Hypothalamus (tissue), 51 donors: ENCODE measurements around the gene ZNF277.
A peak's percentile ranks its signal among the peaks of the same experiment; 100 is the strongest.

ENCODE experiments used
- DNase-seq, 51 donors: peaks; one replicate each; lab custom pipeline; 2025; lab: John Stamatoyannopoulos, UW

Gene ZNF277

DNA sequence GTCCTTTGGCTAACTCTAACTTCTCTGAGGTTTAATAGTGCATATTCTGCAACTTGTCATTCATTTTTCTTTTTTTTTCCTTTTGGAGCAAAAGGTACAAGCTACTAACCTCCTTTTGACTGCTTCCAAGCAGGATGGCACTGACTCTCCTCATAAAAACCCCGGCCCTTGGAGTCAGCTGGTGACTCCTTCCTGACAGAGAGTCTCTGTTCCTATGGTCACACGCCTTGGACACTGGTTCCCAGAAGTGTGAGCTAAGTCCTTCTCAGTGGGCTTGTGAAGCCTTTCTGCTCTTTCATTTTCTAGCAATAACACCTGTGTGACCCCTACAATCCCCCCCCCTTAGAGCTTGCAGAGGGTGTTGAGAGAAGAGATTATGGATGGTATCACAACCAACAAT lies 22.0 kb upstream of the ZNF277 start:
- peak in 16 of 51 donors; percentile 11 to 57 (median 33) for DNase-seq

- peak in 10 of 51 donors; percentile 12 to 42 (median 22) for DNase-seq
These were observed 21.3 kb upstream of the ZNF277 start for GRCh38 chr7:112185005-112185834.

DNA sequence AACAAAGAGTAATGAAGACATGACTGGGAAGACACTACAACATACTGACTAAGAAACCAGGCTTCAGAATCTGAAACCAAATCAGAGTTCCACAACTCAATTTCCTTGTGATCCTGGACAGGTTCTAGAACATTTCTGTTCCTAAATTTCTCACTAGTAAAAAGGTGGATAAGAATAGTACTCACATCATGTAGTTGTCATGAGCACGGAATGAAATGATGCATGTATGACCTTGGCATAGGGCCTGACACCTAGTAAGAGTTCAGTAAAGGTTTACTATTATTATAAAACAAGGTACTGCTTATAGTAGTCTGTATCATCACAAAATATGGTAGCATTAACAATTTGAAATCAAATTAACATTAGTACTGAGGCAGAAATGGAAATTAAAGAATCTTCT lies 20.2 kb upstream of the ZNF277 start:
- DNase-seq, result no peak

DNA sequence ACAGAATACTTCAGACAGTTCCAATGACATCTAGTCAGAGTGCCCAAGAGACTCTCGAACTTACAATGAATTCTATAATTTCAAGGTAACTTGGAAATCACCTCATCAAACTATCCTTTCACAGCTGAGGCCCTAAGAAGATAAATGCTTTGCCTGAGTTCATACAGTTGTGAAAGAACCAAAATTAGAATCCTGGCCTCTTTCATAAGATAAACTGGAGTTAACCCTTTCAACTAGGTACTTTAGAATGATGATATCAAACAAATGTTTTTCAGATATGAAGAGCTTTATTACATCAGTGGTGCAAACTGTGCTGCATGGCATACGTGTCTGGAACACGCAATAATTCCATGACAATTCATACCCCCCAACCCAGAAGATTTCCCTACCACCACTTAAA lies 18.2 kb upstream of the ZNF277 start:
- DNase-seq, result no peak

DNA sequence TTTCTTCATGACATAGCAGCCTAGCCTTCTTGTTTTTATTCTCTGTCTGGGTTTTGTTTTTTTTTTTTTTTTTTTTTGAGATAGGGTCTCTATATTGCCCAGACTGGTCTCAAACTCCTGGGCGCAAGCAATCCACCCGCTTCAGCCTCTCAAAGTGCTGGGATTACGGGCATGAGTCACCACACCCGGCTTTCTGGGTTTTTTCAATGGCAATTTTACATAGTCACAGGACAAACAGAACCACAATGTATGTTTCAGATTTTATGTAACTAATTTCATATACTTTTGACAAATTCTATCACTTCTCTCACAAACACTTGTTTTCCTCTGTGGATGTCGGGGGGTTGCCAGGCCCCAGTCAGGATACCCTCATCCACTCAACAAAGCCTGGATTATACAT lies 16.8 kb upstream of the ZNF277 start:
- DNase-seq, result no peak

DNA sequence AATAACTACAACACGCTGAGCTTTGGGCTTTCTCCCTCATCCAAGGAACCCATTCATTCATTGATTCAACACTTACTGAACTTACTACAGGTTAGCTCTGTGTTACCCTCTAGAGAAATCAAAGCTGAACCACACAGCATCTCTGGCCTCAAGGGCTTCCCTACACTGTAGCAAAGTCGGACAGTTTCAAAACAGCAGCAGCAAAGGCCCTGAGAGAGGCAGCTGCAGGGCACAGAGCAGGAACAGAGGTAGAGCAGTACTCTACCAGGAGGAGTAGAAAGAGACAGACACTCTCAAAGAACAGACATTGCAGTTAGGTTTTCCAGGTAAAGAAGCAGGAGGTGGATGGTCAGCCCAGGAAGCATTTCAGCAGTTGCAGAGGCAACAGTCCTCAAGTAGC lies 16.4 kb upstream of the ZNF277 start:
- no peak for DNase-seq

GRCh38 chr7:112192236-112193154 lies 14.0 kb upstream of the ZNF277 start:
- no peak for DNase-seq

DNA sequence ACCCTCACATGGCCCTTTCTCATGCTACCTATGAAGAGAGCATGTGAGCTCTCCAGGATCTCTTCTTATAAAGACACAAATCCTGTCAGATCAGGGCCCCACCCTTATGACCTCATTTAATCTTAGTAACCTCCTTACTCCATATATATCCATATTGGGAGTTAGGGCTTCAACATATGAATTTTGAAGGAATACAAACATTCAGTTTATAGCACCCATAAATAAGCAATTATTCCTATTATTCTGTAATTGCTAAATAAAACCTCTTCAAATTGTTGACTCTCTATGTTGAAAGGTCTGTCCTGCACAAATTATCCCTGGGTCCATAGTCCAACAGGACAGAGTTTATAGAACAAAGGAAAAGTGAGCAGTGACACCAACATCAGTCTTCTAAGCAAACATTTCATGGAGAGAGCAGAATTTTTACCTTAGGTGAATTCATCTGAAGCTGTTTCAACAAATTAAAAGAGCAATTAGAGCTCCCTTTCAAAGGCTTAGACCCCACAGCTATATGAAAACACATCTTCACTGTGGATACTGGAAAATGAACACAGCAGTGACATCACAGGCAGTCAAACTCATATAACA lies 12.5 kb upstream of the ZNF277 start:
- no peak for DNase-seq

DNA sequence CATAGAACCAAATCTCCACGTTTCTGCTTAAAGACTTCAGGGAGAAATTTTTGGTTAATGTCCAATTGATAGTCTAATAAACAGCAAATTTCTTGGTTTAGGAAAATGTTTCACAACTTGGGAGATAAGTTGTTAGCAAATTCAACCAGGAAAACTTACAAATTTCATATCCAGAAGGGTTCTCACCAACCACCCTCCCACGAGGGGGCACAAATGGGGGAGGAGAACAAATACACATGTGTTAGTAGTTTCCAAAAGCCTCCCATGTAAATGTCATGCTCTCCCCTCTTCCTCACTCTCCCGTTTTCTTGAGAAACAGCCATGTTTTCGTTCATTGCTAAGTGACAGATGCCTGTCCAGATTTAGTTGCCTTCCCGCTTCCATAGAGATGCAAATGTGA lies 10.8 kb upstream of the ZNF277 start:
- DNase-seq, result no peak

GRCh38 chr7:112197322-112197721 lies 9.2 kb upstream of the ZNF277 start:
- no peak for DNase-seq

GRCh38 chr7:112199035-112199655 lies 7.3 kb upstream of the ZNF277 start:
- DNase-seq, result no peak

GRCh38 chr7:112199672-112200071 lies 6.8 kb upstream of the ZNF277 start:
- DNase-seq, result no peak

DNA sequence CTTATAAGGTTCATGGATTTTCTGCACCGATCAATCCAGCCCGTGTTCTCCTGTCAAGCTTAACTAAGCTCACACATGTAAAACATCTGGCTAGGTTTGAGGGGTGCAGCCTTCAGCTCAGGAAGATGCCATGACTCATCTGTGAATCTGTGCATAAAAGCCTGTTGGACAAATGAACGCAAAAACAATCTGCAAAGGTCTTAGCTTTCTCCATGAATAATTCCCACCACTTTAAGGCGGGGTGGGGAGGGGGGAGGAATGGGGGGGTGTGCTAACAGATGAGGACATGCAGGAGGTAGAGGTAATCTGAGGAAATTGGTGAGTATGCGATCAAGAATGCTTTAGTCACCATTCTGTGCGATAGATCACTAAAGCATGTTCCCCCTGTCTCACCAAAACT lies 5.1 kb upstream of the ZNF277 start:
- no peak for DNase-seq

- no peak for DNase-seq
These were observed 4.7 kb upstream of the ZNF277 start for GRCh38 chr7:112201839-112202238.

GRCh38 chr7:112202816-112203215 lies 3.7 kb upstream of the ZNF277 start:
- peak in 6 of 51 donors; percentile 4 to 33 (median 12) for DNase-seq

DNA sequence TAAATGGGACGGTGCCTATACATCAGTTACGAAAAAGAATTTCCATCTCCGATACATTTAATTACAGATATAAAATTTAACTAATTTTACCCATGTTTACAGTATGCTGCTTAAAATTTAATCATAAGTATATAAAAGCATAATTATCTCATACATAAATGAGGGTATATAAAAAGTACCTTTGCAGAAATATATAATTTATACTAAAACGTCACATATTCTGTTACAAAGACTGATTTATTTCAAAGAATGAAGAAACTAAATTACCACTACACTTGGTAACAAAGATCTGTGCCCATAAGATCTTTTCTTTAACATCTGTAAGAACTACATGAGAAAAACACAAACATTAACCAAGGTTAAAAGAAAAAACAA lies 3.1 kb upstream of the ZNF277 start:
- DNase-seq, result no peak

DNA sequence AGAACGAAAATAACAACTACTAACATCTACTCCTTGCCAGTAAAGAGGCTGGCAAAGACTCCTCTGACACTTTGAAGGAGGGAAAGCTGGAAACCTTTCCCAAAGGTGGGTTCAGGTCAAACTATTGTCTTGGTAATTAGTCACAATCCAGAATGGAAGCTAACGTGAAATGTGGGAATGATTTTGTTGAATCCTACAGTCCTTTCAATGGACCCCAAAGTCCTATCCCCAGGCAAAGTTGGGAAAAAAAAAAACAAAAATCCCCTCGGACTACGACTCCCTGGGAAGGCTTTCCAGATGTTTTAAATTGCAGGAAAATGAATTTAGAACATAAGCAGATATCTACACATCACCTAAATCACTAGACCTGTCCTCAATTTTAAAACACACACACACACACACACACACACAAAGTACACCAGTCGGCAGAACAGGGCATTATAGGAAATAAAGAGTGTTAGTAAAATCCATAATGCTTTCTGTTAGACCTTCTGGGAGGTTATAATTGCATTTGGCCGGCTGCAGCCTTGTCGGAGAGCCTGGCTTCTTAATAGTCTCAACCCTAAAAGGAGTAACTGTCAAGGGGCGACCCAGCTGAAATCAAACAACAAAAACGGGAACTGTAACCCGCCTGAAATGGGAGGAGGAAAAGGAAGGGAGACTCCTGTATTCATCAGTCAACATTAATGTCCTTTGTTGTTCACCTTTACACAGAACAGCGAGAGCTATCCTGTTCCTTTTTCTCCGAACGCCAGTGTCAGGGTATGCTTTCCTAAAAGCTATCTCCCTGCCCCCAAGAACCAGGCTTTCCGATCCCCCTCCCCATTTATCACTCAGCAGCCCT lies 1.8 kb upstream of the ZNF277 start:
- DNase-seq, result peak in 7 of 51 donors; percentile 19 to 74 (median 50)

- DNase-seq, result peak in 44 of 51 donors; percentile 30 to 90 (median 62)
These were observed 905 bp upstream of the ZNF277 start for GRCh38 chr7:112205343-112206237.
